OCI-LY7 (cell line): ENCODE results near the gene NAV2. TPM values are rescaled to one million over a fixed set of nuclear protein-coding genes. Genes with fewer than 3 reads are reported as not detected.

Source experiments
- BruUV-seq: library from RNA; stranded (reverse); fragments of 400-500 nt; replicated peaks from 2 replicates; lab custom pipeline; 2021; lab: Mats Ljungman, UMichigan
- CTCF ChIA-PET: fragments of 300-600 bp; sonication (Branson Sonifier 250); formaldehyde crosslinking; loops from one replicate; lab custom pipeline; 2022; ENCODE audit warnings: antibody characterized with exemption; ENCODE audit not compliant: unreplicated experiment; lab: Charles Lee
- POLR2A ChIA-PET: fragments of 300-600 bp; sonication (Branson Sonifier 250); formaldehyde crosslinking; loops from one replicate; lab custom pipeline; 2022; ENCODE audit warnings: antibody characterized with exemption; lab: Charles Lee
- DNase-seq: peaks from one replicate; pipeline ENCODE4 v3.0.0-alpha.2; 2015; ENCODE audit warnings: low spot score
- H2AFZ ChIP-seq: fragments of 200-600 bp; sonication (generic), shearing (Covaris generic); 2 replicates; pipeline ENCODE4 v1.6.1; 2014; ENCODE audit warnings: mild to moderate bottlenecking, antibody characterized with exemption, low read length, moderate library complexity
- H3K27ac ChIP-seq: fragments of 200-600 bp; sonication (generic); 2 replicates; pipeline ENCODE4 v1.5.1; 2014; ENCODE audit warnings: mixed run types, low read depth, mild to moderate bottlenecking, moderate library complexity, low read length, inconsistent platforms; ENCODE audit not compliant: poor library complexity, severe bottlenecking
- H3K36me3 ChIP-seq: fragments of 200-600 bp; sonication (generic); 2 replicates; pipeline ENCODE4 v1.6.1; 2014; ENCODE audit warnings: mild to moderate bottlenecking, antibody characterized with exemption, low read length, moderate library complexity, mixed read lengths; ENCODE audit not compliant: insufficient read depth
- H3K4me1 ChIP-seq: fragments of 200-600 bp; sonication (generic); 2 replicates; pipeline ENCODE4 v1.5.1; 2014; ENCODE audit warnings: mild to moderate bottlenecking, low read length; ENCODE audit not compliant: insufficient read depth, poor library complexity, severe bottlenecking
- H3K4me2 ChIP-seq: fragments of 200-600 bp; sonication (generic); 2 replicates; pipeline ENCODE4 v1.6.1; 2014; ENCODE audit warnings: mild to moderate bottlenecking, low read length
- H3K4me3 ChIP-seq: fragments of 200-600 bp; sonication (generic); 2 replicates; pipeline ENCODE4 v1.5.1; 2014; ENCODE audit warnings: mild to moderate bottlenecking, low read depth, low read length; ENCODE audit not compliant: poor library complexity, severe bottlenecking
- H3K79me2 ChIP-seq: fragments of 200-600 bp; sonication (generic); 2 replicates; pipeline ENCODE4 v1.6.1; 2016; ENCODE audit warnings: low read depth, mild to moderate bottlenecking, low read length, moderate library complexity, mixed read lengths; ENCODE audit not compliant: insufficient read depth
- H3K9me2 ChIP-seq: fragments of 200-600 bp; sonication (generic); 2 replicates; pipeline ENCODE4 v1.6.1; 2016; ENCODE audit warnings: mild to moderate bottlenecking, low read length, mixed read lengths; ENCODE audit not compliant: insufficient read depth
- H3K9me3 ChIP-seq: fragments of 200-600 bp; sonication (generic); 2 replicates; pipeline ENCODE4 v1.6.1; 2014; ENCODE audit warnings: mild to moderate bottlenecking, mixed run types, low read length, mixed read lengths
- H4K20me1 ChIP-seq: fragments of 200-600 bp; sonication (generic); 2 replicates; pipeline ENCODE4 v1.6.1; 2014; ENCODE audit warnings: mild to moderate bottlenecking, antibody characterized with exemption, low read length, moderate library complexity, mixed read lengths; ENCODE audit not compliant: insufficient read depth
- EZH2phosphoT487 ChIP-seq: fragments of 200-600 bp; sonication (generic); IDR thresholded peaks from 2 replicates; pipeline ENCODE4 v1.6.1; 2018; ENCODE audit warnings: low read depth, borderline replicate concordance, mild to moderate bottlenecking, mixed run types, antibody characterized with exemption, low read length, moderate library complexity, mixed read lengths
- intact Hi-C: fragments of 100-400 bp; cut with micrococcal nuclease; formaldehyde crosslinking; loops from one replicate; pipeline ENCODE4 v1.10.0; 2022; ENCODE audit not compliant: unreplicated experiment
- total RNA-seq, 2 experiments: library from RNA; depleted of rRNA in 1 of 2; stranded (reverse); fragments of >200 nt in 1 of 2; shearing (Covaris generic) in 1 of 2; gene quantifications; 2 replicates each; pipeline ENCODE4 v1.2.3, GENCODE V29; 2014 to 2022
- TF ChIP-seq, protein P1 (sequence below): fragments of 200-600 bp; sonication (generic); conservative IDR thresholded peaks from 2 replicates; pipeline ENCODE4 v1.5.1; 2014; ENCODE audit warnings: mild to moderate bottlenecking, antibody characterized with exemption, low read length, moderate library complexity, mixed read lengths

NAV2 gene
- total RNA-seq, 2 experiments from 2014 or later: 0.06 to 0.68 TPM

DNA sequence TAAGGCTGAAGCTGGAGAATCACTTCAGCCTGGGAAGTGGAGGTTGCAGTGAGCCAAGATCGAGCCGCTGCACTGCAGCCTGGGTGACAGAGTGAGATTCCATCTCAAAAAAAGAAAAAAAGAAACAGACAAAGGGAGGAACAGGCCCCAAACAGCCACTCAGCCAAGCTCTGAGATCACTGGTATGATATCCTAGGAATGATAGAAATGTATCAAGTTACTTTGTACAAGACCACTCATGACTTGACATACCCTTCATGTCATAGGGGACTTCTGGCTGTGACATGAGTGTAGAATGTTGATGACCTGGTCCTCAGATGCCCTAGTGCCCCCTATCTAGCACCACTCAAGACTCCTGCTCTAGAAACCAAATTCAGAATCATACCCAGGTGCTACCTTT lies 216.5 kb downstream of the NAV2 start:
- H3K9me2 ChIP-seq: no peaks in the 10 kb centered on the region
- no peaks in the 10 kb centered on the region for H3K9me3 ChIP-seq
- H4K20me1 ChIP-seq: no peaks in the 10 kb centered on the region
- DNase-seq: no peak
- intact Hi-C loops: no loop called here
- H2AFZ ChIP-seq: no peak overlapping the region
- TF ChIP-seq, protein P1, sequence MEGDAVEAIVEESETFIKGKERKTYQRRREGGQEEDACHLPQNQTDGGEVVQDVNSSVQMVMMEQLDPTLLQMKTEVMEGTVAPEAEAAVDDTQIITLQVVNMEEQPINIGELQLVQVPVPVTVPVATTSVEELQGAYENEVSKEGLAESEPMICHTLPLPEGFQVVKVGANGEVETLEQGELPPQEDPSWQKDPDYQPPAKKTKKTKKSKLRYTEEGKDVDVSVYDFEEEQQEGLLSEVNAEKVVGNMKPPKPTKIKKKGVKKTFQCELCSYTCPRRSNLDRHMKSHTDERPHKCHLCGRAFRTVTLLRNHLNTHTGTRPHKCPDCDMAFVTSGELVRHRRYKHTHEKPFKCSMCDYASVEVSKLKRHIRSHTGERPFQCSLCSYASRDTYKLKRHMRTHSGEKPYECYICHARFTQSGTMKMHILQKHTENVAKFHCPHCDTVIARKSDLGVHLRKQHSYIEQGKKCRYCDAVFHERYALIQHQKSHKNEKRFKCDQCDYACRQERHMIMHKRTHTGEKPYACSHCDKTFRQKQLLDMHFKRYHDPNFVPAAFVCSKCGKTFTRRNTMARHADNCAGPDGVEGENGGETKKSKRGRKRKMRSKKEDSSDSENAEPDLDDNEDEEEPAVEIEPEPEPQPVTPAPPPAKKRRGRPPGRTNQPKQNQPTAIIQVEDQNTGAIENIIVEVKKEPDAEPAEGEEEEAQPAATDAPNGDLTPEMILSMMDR: no peak
- no peak for TF ChIP-seq EZH2phosphoT487
- BruUV-seq: no TSS peak
- no peak overlapping the region for H3K4me3 ChIP-seq
- H3K27ac ChIP-seq: no peak overlapping the region
- H3K4me1 ChIP-seq: no peaks in the 10 kb centered on the region
- CTCF ChIA-PET: no interaction called here
- H3K36me3 ChIP-seq: no peaks in the 10 kb centered on the region
- H3K4me2 ChIP-seq: no peak overlapping the region
- no peaks in the 10 kb centered on the region for H3K79me2 ChIP-seq
- POLR2A ChIA-PET: no interaction called here

DNA sequence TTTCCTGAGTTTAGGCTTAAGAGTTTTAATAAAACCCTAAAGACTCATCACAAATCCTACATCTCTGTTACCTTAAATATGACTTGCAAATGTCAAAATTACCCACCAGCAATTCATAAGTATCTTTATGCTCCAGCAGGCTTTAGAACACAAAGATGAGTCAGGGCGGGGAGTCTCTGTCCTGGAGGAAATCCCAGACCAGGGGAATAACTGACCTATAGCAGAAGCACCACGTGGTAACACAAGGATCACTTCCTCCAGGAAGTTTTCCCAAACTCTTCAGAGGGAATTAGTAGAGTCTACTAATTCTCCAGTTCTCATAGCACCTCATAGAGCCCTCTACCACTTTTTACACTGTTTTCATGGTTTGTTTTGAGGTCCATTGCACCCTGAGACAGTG lies 217.0 kb downstream of the NAV2 start:
- Histone ChIP-seq H3K36me3 (no peaks in the 10 kb centered on the region), H3K9me3 (no peaks in the 10 kb centered on the region), H4K20me1 (no peaks in the 10 kb centered on the region), H2AFZ (no peak overlapping the region), H3K4me2 (no peak overlapping the region), H3K4me3 (no peak overlapping the region), H3K27ac (no peak overlapping the region), H3K9me2 (no peaks in the 10 kb centered on the region), H3K4me1 (no peaks in the 10 kb centered on the region), H3K79me2 (no peaks in the 10 kb centered on the region)
- ChIA-PET POLR2A (no interaction called here), CTCF (no interaction called here)
- no TSS peak for BruUV-seq
- TF ChIP-seq EZH2phosphoT487: no peak
- TF ChIP-seq, protein P1: no peak
- DNase-seq: no peak
- intact Hi-C loops: loop anchor here (10.0 kb wide), 1 partner anchor 425 kb away; no protein-coding TSS in a partner anchor

DNA sequence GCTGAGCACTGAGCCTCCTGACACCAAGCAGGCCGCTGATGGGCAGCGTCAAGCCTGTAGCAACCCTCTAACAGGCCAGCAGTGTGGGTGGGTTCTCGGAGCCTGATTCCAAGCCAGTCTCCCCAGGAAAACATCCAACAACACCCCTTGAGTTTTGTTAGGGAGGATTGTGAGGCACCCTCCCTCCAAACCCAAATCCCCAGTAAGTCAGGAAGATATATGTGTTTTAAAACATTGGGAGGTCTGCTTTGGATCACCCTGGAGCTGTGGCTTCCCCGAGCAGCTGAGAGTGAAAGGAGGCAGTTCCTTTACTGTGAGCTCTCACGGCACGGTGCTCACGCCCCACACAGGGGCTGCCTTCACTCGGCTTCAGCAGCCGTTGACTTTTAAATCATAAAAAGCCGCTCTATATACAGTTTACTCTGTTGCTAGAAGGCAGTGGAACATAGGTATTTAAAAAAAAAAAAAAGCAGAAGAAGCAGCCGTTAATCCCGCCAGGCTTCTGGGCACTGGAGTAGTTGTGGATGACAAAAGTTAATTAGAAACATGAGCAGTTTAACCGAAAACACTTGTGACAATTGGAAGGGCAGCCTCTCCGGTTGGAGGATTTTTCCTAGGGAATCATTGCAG lies 218.6 kb downstream of the NAV2 start:
- H3K27ac ChIP-seq: no peak overlapping the region
- H2AFZ ChIP-seq: no peak overlapping the region
- POLR2A ChIA-PET: no interaction called here
- CTCF ChIA-PET: no interaction called here
- intact Hi-C loops: loop anchor here (10.0 kb wide), 1 partner anchor 424 kb away; no protein-coding TSS in a partner anchor
- H3K9me3 ChIP-seq: no peaks in the 10 kb centered on the region
- BruUV-seq: no TSS peak
- H3K36me3 ChIP-seq: no peaks in the 10 kb centered on the region
- no peak for DNase-seq
- TF ChIP-seq EZH2phosphoT487: no peak
- TF ChIP-seq, protein P1: no peak
- H3K4me1 ChIP-seq: no peaks in the 10 kb centered on the region
- no peaks in the 10 kb centered on the region for H4K20me1 ChIP-seq
- H3K4me2 ChIP-seq: no peak overlapping the region
- H3K4me3 ChIP-seq: no peak overlapping the region
- H3K79me2 ChIP-seq: no peaks in the 10 kb centered on the region
- H3K9me2 ChIP-seq: no peaks in the 10 kb centered on the region
